ENCODE measurements around the gene UTS2B. TPM values are rescaled to one million over a fixed set of nuclear protein-coding genes. Genes with fewer than 3 reads are reported as not detected.
A peak's percentile ranks its signal among the peaks of the same experiment; 100 is the strongest.

The UTS2B gene
- total RNA-seq, 2 experiments from 2014 or later, result not detected

DNA sequence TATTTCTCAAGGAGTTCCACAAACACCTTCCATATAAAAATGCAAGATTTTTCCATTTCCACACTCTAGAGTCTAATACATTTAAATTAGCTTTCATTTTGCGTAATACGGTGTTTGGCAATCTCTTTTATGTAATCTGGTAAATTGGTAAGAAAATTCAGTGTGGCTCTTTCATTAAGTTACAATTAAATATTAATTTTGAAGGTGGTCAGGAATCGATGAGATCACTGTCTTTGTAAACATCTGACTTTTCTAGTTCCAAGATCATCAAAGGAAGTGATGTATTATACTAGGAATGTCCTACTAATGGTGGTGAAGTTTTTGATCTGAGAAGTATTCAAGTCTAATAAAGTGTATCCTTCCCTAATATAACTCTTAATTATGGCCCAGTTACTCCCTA, 1.1 kb upstream of the UTS2B start:
- CTCF ChIA-PET, result no interaction called here
- Mint-ChIP-seq H3K4me3 (no peak overlapping the region), H3K27ac (no peak overlapping the region), H3K4me1 (ENCODE audit: low read depth) (peaks cover 9% of the 10 kb centered on the region), H3K36me3 (ENCODE audit: low read depth) (no peaks in the 10 kb centered on the region), H3K27me3 (ENCODE audit: low read depth) (peaks cover 20% of the 10 kb centered on the region), H3K9me3 (ENCODE audit: insufficient read depth) (no peaks in the 10 kb centered on the region)
- no peak for DNase-seq
- POLR2A ChIA-PET, result no interaction called here
- no peak for ATAC-seq

DNA sequence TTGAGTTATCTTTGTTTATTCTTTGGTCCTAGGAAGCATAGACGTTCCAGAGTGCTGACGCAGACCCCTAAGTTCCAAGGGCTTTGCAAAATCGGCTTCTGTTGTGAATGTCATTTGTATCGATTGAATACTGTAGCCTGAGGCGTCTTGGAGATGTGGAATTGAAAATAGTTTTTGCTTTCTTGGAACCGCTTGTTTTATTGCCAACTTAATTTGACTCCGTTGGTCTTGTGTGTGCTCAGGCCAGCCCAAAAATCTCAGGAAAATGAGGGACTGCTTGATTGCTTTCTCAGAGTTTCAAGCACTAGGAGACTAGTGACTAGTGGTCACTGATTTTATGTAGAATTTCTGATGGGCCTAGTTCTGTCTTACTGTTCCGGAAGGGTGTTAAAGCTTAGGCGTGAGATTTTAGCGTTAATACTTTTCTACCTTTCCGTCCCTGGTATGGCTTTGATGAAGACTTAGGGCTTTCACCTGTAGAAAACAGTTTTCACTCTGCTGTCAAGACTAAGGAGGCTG, 263 bp upstream of the UTS2B start:
- DNase-seq (no peak), ATAC-seq (no peak)
- peaks cover 20% of the 10 kb centered on the region for H3K27me3 Mint-ChIP-seq (ENCODE audit: low read depth)
- H3K4me1 Mint-ChIP-seq (ENCODE audit: low read depth), result peaks cover 9% of the 10 kb centered on the region
- ChIA-PET POLR2A (no interaction called here), CTCF (no interaction called here)
- H3K9me3 Mint-ChIP-seq (ENCODE audit: insufficient read depth), result no peaks in the 10 kb centered on the region
- H3K27ac Mint-ChIP-seq, result peak overlapping the region; percentile 37
- no peaks in the 10 kb centered on the region for H3K36me3 Mint-ChIP-seq (ENCODE audit: low read depth)
- H3K4me3 Mint-ChIP-seq, result peak overlapping the region; percentile 69

DNA sequence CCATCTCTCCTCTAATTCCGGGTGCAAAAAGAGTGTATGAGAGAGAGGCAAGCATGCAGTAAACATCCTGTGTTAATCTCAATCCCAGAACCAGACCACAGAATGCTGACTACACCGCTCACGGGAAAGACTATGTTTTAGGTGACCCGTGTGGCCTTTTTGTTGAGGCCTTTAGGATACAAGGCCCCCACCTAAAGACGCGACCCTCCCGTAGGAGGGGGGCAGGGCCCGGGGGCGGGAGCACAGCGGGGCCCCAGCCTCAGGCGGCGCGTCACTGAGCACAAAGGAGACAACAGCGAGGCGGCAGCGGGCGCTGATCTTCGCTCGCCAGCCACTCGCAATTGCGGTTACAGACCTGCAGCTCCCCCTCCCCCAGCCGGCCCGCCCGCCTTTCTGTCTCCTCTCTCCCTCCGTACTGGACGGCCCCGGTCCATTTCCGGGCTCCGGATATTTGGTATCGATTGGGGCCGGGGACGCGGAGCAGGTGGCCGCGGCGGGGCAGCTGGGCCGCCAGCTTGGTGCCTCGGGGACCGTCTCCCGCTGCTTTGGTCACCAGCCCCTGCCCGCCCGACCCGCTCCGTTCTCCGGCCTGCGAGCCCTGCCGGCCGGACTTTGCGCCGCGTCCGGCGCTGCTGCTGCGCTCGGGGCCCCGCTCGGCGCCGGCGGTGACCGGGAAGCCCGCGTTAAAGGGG, 1.2 kb downstream of the UTS2B start, which contains the start of gene CCDC50:
Gene CCDC50 (plus strand): TSS at position 433 of the 692 bp plus-strand sequence. CDS start 281 bp downstream, outside the sequence.
- Mint-ChIP-seq H3K4me1 (ENCODE audit: low read depth) (peaks cover 9% of the 10 kb centered on the region), H3K36me3 (ENCODE audit: low read depth) (no peaks in the 10 kb centered on the region), H3K4me3 (peak within 1 kb of the TSS; percentile 69), H3K9me3 (ENCODE audit: insufficient read depth) (no peaks in the 10 kb centered on the region), H3K27ac (peak within 1 kb of the TSS; percentile 57), H3K27me3 (ENCODE audit: low read depth) (peaks cover 20% of the 10 kb centered on the region)
- ATAC-seq (peak; percentile 71), DNase-seq (peak; percentile 59)
- ChIA-PET CTCF (no interaction called here), POLR2A (no interaction called here)

DNA sequence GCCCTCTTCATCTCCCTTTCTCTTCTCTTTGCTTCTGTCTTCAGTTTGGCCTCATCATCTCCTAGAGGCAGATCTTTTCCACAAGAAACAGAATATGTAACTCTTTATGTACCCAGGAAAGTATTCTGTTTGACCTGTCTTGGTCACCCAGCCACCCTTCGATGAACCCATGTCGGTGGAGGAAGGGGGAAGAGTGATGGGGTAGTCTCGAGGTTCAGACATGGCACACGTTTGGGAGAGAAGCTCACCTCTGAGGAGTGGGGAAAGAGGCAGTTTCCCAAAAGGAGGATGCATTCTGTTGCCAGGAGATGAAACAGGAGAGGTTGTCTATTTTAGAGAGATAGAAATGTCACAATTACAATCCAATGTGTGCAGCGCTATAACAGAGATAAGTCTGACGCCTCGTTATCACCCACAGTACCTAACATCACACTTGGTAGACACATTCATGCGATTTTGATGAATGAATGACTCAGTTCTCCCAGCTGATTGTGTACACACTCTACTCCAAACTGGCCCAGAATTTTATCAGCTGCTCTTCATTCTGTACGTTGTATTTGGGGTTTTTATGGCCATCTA, 1.9 kb downstream of the UTS2B start:
- peak; percentile 43 for ATAC-seq
- ChIA-PET POLR2A (no interaction called here), CTCF (no interaction called here)

DNA sequence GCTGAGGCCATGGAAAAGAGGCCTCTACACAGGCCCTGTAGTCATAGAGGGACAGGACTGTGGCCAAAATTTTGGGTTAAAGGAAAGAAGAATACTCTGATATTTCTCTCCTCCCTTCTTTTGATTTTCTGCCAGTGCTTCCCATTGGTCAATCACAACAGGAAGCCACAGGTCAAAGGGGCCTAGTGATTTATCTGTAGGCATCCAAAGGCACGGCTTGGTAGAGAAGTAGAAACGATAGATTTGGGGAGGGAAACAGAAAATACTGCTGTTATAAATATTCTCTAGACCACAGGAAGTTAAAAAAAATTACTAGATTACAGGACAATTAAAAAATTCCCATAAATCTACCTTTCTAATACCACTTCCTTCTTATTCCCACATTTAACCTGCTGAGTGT, 2.8 kb downstream of the UTS2B start:
- ChIA-PET CTCF (no interaction called here), POLR2A (no interaction called here)
- Mint-ChIP-seq H3K9me3 (ENCODE audit: insufficient read depth) (no peaks in the 10 kb centered on the region), H3K36me3 (ENCODE audit: low read depth) (no peaks in the 10 kb centered on the region), H3K4me3 (no peak overlapping the region), H3K4me1 (ENCODE audit: low read depth) (peaks cover 9% of the 10 kb centered on the region), H3K27ac (no peak overlapping the region), H3K27me3 (ENCODE audit: low read depth) (peaks cover 20% of the 10 kb centered on the region)
- no peak for ATAC-seq
- DNase-seq, result no peak

More for the DNA sequence above, 1.9 kb downstream of the UTS2B start:
- peaks cover 9% of the 10 kb centered on the region for H3K4me1 Mint-ChIP-seq (ENCODE audit: low read depth)
- no peaks in the 10 kb centered on the region for H3K9me3 Mint-ChIP-seq (ENCODE audit: insufficient read depth)
- peak overlapping the region; percentile 21 for H3K27ac Mint-ChIP-seq
- no peaks in the 10 kb centered on the region for H3K36me3 Mint-ChIP-seq (ENCODE audit: low read depth)
- DNase-seq, result no peak
- peak overlapping the region; percentile 32 for H3K4me3 Mint-ChIP-seq
- peaks cover 20% of the 10 kb centered on the region for H3K27me3 Mint-ChIP-seq (ENCODE audit: low read depth)

DNA sequence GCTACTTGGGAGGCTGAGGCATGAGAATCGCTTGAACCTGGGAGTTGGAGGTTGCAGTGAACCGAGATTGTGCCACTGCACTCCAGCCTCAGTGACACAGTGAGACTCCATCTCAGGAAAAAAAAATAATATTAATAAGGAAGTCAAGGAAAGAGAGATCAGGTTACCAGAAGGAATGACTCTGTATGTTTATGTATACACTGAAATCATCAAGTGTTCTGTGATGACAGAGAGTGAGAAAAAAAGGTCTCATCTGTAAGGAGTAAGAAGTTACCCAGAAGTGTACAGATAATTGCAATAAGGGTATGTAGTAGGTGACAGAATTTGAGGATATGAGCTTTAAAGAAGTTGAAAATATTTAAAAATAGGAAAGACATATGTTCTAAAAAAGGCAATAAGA, 5.4 kb downstream of the UTS2B start:
- H3K4me3 Mint-ChIP-seq, result no peak overlapping the region
- no peaks in the 10 kb centered on the region for H3K36me3 Mint-ChIP-seq (ENCODE audit: low read depth)
- CTCF ChIA-PET, result no interaction called here
- H3K4me1 Mint-ChIP-seq (ENCODE audit: low read depth), result peaks cover 8% of the 10 kb centered on the region
- H3K9me3 Mint-ChIP-seq (ENCODE audit: insufficient read depth), result no peaks in the 10 kb centered on the region
- no peak for DNase-seq
- ATAC-seq, result no peak
- POLR2A ChIA-PET, result no interaction called here
- H3K27me3 Mint-ChIP-seq (ENCODE audit: low read depth), result peaks cover 8% of the 10 kb centered on the region
- no peak overlapping the region for H3K27ac Mint-ChIP-seq

DNA sequence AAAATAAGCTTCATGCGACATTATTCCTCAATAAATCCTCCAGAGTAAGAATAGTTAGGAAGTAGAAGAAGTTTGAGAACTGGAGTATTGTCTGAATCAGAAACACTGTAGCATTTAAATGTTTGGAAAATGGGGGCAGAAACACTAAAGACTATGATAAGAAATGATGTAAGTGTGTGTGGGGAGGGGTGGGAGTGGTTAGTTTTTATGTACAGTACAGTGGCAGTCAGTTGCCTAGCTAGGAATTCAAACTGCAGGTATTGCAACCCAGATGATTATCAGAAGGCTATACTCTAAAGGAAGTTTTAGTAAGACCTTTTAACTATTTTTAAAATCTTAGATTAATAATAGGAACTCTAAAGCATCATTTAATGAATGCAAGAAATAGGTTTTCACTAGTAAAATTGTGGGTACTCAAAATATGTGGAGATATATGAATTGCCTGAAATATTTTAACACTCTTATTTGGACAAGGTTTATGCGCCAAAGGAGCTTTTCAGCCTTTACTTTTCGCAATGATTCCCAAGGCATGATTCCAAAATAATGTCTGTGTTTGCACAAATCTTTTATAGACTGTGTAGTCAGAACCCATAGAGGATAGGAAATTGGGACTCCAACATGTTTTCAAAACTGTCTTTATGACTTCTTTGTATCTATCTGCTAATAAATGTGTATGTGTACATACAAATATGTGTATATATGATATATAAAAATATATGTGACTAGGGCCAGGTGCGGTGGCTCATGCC, 9.1 kb downstream of the UTS2B start:
- CTCF ChIA-PET, result no interaction called here
- Mint-ChIP-seq H3K27me3 (ENCODE audit: low read depth) (no peaks in the 10 kb centered on the region), H3K27ac (no peak overlapping the region), H3K36me3 (ENCODE audit: low read depth) (no peaks in the 10 kb centered on the region), H3K9me3 (ENCODE audit: insufficient read depth) (no peaks in the 10 kb centered on the region), H3K4me1 (ENCODE audit: low read depth) (no peaks in the 10 kb centered on the region), H3K4me3 (no peak overlapping the region)
- DNase-seq (no peak), ATAC-seq (no peak)
- POLR2A ChIA-PET, result no interaction called here

DNA sequence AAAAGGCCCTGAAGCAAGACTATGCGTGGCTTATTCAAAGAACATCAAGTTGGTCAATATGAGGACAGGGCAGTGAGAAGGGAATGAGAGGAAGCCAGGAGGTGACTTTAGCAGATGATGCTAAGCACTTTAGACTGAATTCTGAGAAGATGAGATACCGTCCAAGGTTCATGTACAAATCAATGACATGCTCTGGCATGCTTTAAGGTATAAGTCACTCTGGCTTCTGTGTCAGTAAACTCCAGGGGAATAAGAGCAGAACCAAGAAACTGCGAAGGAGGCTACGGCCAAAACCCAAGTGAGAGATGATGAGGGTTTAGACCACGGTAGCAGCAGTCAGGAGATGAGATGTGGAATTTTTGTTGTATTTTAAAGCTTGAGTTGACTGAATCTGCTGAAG, 10.0 kb downstream of the UTS2B start:
- Mint-ChIP-seq H3K27me3 (ENCODE audit: low read depth) (no peaks in the 10 kb centered on the region), H3K36me3 (ENCODE audit: low read depth) (no peaks in the 10 kb centered on the region), H3K4me3 (no peak overlapping the region), H3K9me3 (ENCODE audit: insufficient read depth) (no peaks in the 10 kb centered on the region), H3K4me1 (ENCODE audit: low read depth) (no peaks in the 10 kb centered on the region), H3K27ac (no peak overlapping the region)
- CTCF ChIA-PET, result no interaction called here
- DNase-seq (no peak), ATAC-seq (no peak)
- POLR2A ChIA-PET, result no interaction called here

DNA sequence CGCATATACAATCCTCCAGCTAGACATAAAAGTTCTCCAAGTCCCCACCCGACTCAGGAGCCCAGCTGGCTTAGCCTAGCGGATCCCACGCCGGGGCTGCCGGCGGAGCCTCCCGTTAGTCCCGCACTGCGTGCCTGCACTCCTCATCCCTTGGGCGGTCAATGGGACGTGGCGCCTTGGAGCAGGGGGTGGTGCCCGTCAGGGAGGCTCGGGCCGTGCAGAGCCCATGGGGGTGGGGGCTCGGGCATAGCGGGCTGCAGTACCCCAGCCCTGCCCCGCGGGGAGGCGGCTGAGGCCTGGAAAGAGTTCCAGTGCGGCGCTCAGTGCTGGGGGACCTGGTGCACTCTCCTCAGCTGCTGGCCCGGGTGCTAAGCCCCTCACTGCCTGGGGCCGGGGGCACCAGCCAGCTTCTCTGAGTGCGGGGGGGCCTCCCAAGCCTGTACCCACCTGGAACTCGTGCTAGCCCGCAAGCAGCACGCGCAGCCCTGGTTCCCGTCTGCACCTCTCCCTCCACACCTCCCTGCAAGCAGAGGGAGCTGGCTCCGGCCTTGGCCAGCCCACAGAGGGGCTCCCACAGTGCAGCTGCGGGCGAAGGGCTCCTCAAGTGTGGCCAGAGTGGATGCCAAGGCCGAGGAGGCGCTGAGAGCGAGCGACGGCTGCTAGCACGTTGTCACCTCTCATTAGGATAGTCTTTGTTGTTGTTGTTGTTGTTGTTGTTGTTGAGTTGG, 13.3 kb downstream of the UTS2B start:
- Mint-ChIP-seq H3K4me1 (ENCODE audit: low read depth) (no peaks in the 10 kb centered on the region), H3K36me3 (ENCODE audit: low read depth) (no peaks in the 10 kb centered on the region), H3K27ac (no peak overlapping the region), H3K9me3 (ENCODE audit: insufficient read depth) (no peaks in the 10 kb centered on the region), H3K27me3 (ENCODE audit: low read depth) (no peaks in the 10 kb centered on the region), H3K4me3 (no peak overlapping the region)
- ChIA-PET CTCF (no interaction called here), POLR2A (no interaction called here)
- ATAC-seq (no peak), DNase-seq (no peak)

DNA sequence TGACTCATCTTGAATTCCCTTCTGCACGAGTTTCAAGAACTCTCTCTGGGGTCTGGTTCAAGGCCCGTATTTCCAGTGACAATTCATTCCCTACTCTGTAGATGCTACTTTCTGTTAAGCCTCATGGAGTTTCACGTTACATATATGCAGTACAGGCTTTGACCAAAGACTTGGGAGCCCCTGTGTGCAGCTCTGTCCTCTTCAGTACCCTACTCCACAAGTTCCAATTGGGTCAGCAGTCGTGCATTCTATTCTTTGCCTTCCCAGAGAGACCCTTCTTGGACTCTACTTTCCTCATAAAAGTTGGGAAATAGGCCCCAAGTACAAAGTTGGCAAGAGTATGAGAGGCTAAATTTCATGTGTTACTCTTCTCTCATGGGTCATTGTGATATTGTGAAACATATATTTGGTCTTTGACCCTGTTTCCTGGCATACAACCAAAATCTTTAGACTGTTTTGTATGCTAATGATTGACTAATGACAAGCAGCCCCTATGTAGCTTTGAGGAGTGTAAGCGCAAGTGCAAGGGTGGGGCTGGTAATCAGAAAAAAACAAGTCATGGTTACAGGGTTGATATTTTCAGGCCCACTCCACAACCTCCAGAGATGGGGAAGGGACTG, 16.1 kb downstream of the UTS2B start:
- Mint-ChIP-seq H3K27me3 (ENCODE audit: low read depth) (no peaks in the 10 kb centered on the region), H3K9me3 (ENCODE audit: insufficient read depth) (no peaks in the 10 kb centered on the region), H3K4me3 (no peak overlapping the region), H3K4me1 (ENCODE audit: low read depth) (no peaks in the 10 kb centered on the region), H3K27ac (no peak overlapping the region), H3K36me3 (ENCODE audit: low read depth) (no peaks in the 10 kb centered on the region)
- CTCF ChIA-PET, result no interaction called here
- POLR2A ChIA-PET, result no interaction called here
- DNase-seq (no peak), ATAC-seq (no peak)

DNA sequence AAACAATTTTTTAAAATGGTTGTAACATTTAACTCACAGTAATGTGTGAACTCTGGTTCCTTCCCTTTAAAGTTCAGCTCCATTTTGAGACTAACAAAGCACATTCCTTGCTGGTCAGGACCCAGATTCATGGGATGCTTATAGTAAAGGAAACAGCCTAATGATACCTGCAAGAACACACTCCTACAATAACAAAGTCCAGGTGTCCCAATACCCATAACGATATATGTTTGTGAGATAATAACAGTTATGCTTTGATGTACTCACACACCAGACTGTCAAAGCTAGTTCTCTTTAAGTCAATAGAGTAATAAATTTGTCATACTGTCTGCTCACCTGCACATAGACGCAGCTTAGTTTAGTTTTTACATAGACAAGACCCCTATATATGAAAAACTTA, 17.0 kb downstream of the UTS2B start:
- H3K36me3 Mint-ChIP-seq (ENCODE audit: low read depth), result no peaks in the 10 kb centered on the region
- ChIA-PET POLR2A (no interaction called here), CTCF (no interaction called here)
- H3K4me3 Mint-ChIP-seq, result no peak overlapping the region
- H3K27ac Mint-ChIP-seq, result no peak overlapping the region
- H3K27me3 Mint-ChIP-seq (ENCODE audit: low read depth), result no peaks in the 10 kb centered on the region
- DNase-seq (no peak), ATAC-seq (no peak)
- H3K9me3 Mint-ChIP-seq (ENCODE audit: insufficient read depth), result no peaks in the 10 kb centered on the region
- H3K4me1 Mint-ChIP-seq (ENCODE audit: low read depth), result no peaks in the 10 kb centered on the region
